Motor neuron (in vitro differentiated cells): ENCODE data around the gene GTF2IRD2. TPM values are rescaled to one million over a fixed set of nuclear protein-coding genes. Genes with fewer than 3 reads are reported as not detected.
A peak's percentile ranks its signal among the peaks of the same experiment; 100 is the strongest.
"Not testable (repeated sequence)": the region's sequence is repeated elsewhere in the genome, so short reads cannot be mapped to it uniquely, and the experiment has no call there.

Experiments used
- ATAC-seq, 8 experiments: fragments of 200-7000 bp; cut with Tn5 transposase; replicated peaks in 6 of 8; 2 replicates each; pipeline ENCODE4 v1.8.0; 2021; ENCODE audit warnings: mild to moderate bottlenecking in 8 of 8, moderate library complexity in 8 of 8
- H3K27ac ChIP-seq, 2 donors: fragments of 250-450 bp; sonication (Bioruptor Pico); 2 replicates each; pipeline ENCODE4 v1.9.0; 2021; ENCODE audit warnings: antibody characterized with exemption in 2 of 2, mild to moderate bottlenecking in 2 of 2, moderate library complexity in 1 of 2
- H3K4me1 ChIP-seq, 2 donors: fragments of 250-450 bp; sonication (Bioruptor Pico); replicated peaks in 1 of 2; 2 replicates each; pipeline ENCODE4 v1.6.1; 2021; ENCODE audit warnings: antibody characterized with exemption in 2 of 2, mild to moderate bottlenecking in 2 of 2, moderate library complexity in 1 of 2
- H3K4me3 ChIP-seq, 5 donors: fragments of 250-450 bp; sonication (Bioruptor Pico); 2 replicates each; pipeline ENCODE4 v1.9.0; 2021; ENCODE audit warnings: antibody characterized with exemption in 5 of 5, mild to moderate bottlenecking in 5 of 5, moderate library complexity in 4 of 5
- WGBS, 10 experiments: fragments of 450-650 bp; shearing (Covaris generic); methylation state at CpG; one replicate each; pipeline ENCODE4 v1.0.0; 2022; 5-methylcytosine and 5-hydroxymethylcytosine counted together
- in situ Hi-C, 9 experiments: fragments of 400-800 bp; cut with MboI; loops; one replicate each; pipeline ENCODE4 v1.15.0; 2021; ENCODE audit warnings: low sequenced_read_pairs in 9 of 9, low pct_unique_long_range_greater_than_20kb in 2 of 9; ENCODE audit not compliant: unreplicated experiment in 9 of 9
- total RNA-seq, 8 experiments: library from RNA; unstranded; fragments of 300-600 nt; gene quantifications; 2 replicates each; pipeline versions ENCODE4 v1.2.3 to v1.2.4, GENCODE V29; 2022

GTF2IRD2 gene
- total RNA-seq, 8 experiments from 2014 or later, result 7.8 to 19.4 (median 11.8) TPM

GRCh38 chr7:74821259-74821658, 30.1 kb downstream of the GTF2IRD2 start:
- ATAC-seq, in situ Hi-C loops, H3K4me1 ChIP-seq, H3K4me3 ChIP-seq, H3K27ac ChIP-seq: not testable (repeated sequence)
- WGBS, 10 experiments, result no CpG with 5 or more reads among the region's 5 CpGs

DNA sequence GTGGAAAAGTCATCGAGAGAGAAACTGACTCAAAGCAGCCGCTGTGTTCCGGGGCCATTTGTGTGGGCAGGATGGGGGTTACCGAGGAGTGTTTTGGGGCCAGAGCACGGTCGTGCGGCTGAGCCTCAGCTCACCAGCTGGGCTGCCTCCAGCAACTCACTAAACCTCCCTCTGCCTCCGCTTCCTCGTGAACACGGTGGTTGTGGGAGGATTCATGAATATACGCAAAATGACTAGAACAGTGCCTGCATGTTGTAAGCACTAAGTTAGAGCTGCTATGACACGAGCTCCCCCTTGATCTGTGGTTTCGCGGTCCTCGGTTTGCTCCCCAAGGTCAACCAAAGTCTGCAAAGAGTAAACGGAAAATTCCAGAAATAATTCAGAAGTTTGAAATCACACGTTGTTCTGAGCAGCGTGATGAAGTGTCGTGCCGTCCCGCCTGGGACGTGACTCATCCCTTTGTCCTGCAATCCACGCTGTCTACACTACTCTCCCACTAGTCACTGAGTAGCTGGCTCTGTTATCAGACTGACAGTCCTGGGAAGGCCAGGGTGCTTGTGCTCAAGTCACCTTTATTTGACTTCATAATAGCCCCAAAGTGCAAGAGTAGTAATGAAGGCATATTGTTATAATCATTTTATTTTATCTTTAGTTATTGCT, 31.1 kb downstream of the GTF2IRD2 start:
- H3K4me3 ChIP-seq, in situ Hi-C loops, H3K4me1 ChIP-seq, H3K27ac ChIP-seq: not testable (repeated sequence)
- peak in 4 of 8 experiments; percentile 49 to 76 (median 64) for ATAC-seq
- WGBS, 10 experiments, result no CpG with 5 or more reads among the region's 23 CpGs

GRCh38 chr7:74815882-74816281, 35.5 kb downstream of the GTF2IRD2 start:
- H3K4me1 ChIP-seq, in situ Hi-C loops, ATAC-seq, H3K4me3 ChIP-seq, H3K27ac ChIP-seq: not testable (repeated sequence)
- no CpG with 5 or more reads among the region's 3 CpGs for WGBS, 10 experiments

- H3K4me3 ChIP-seq, H3K4me1 ChIP-seq, in situ Hi-C loops, H3K27ac ChIP-seq: not testable (repeated sequence)
- WGBS, 10 experiments, result no CpG with 5 or more reads among the region's 4 CpGs
- peak in 1 of 8 experiments; percentile 49 for ATAC-seq
These were observed 52.8 kb downstream of the GTF2IRD2 start for GRCh38 chr7:74798644-74799043.

- H3K4me1 ChIP-seq, H3K27ac ChIP-seq, in situ Hi-C loops, H3K4me3 ChIP-seq: not testable (repeated sequence)
- WGBS, 10 experiments, result no CpG with 5 or more reads among the region's 27 CpGs
- peak in 1 of 8 experiments; percentile 46 for ATAC-seq
These were observed 53.4 kb downstream of the GTF2IRD2 start for GRCh38 chr7:74797848-74798622.

- WGBS, 10 experiments, result no CpG with 5 or more reads among the region's 24 CpGs
- H3K4me3 ChIP-seq, H3K27ac ChIP-seq, H3K4me1 ChIP-seq, in situ Hi-C loops: not testable (repeated sequence)
- peak in 2 of 8 experiments; percentile 2 to 24 for ATAC-seq
These were observed 62.1 kb downstream of the GTF2IRD2 start for GRCh38 chr7:74789200-74789736.

GRCh38 chr7:74788369-74789150, 62.8 kb downstream of the GTF2IRD2 start:
- H3K27ac ChIP-seq, H3K4me3 ChIP-seq, H3K4me1 ChIP-seq, in situ Hi-C loops: not testable (repeated sequence)
- WGBS, 10 experiments, result no CpG with 5 or more reads among the region's 82 CpGs
- peak; percentile 91 to 97 (median 93) for ATAC-seq

GRCh38 chr7:74783595-74783994, 67.8 kb downstream of the GTF2IRD2 start:
- ATAC-seq, H3K4me3 ChIP-seq, H3K27ac ChIP-seq, in situ Hi-C loops, H3K4me1 ChIP-seq: not testable (repeated sequence)
- no CpG with 5 or more reads among the region's 5 CpGs for WGBS, 10 experiments

DNA sequence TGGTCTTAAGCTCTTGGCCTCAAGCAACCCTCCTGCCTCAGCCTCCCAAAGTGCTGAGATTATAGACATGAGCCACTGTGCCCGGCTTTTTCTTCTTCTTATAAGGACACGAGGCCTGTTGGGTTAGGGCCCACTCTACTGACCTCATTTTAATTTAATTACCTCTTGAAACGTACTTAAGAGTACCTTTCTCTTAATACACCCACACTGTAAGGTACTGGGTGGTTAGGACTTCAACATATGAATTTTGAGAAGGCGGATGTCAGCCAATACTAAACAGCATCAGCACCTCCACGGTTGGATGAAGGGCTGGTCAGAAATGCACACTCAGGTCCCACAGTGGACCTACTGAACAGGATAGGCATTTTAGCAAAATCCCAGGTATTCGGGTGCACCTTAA, 69.7 kb downstream of the GTF2IRD2 start:
- ATAC-seq, H3K27ac ChIP-seq, H3K4me1 ChIP-seq, in situ Hi-C loops, H3K4me3 ChIP-seq: not testable (repeated sequence)
- WGBS, 10 experiments, result no CpG with 5 or more reads among the region's 6 CpGs

GRCh38 chr7:74779053-74779452, 72.4 kb downstream of the GTF2IRD2 start:
- ATAC-seq, H3K4me3 ChIP-seq, in situ Hi-C loops, H3K4me1 ChIP-seq, H3K27ac ChIP-seq: not testable (repeated sequence)
- WGBS, 10 experiments, result no CpG with 5 or more reads among the region's 17 CpGs

DNA sequence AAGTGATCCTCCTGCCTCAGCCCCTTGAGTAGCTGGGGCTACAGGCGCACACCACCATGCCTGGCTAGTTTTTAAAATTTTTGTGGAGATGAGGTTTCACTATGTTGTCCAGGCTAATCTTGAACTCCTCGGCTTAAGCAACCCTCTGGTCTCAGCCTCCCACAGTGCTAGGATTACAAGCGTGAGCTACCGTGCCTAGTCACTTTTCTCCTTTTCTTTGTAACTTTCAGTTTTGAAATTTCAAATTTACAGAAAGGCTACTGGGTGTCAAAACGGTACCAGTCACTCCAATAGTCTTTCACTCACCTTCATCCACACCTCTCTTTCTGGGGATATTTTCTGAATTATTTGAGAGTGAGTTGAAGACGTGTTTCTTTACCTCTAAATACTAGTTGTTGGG, 76.3 kb downstream of the GTF2IRD2 start:
- H3K4me1 ChIP-seq, ATAC-seq, H3K4me3 ChIP-seq, in situ Hi-C loops, H3K27ac ChIP-seq: not testable (repeated sequence)
- no CpG with 5 or more reads among the region's 6 CpGs for WGBS, 10 experiments

GRCh38 chr7:74773760-74774750, 77.3 kb downstream of the GTF2IRD2 start, which contains the start of gene NCF1:
Gene NCF1, plus strand, starts transcription at chr7:74774011. Its CDS starts 21 bp downstream, at chr7:74774032.
- H3K4me1 ChIP-seq, H3K27ac ChIP-seq, H3K4me3 ChIP-seq, ATAC-seq, in situ Hi-C loops: not testable (repeated sequence)
- WGBS, 10 experiments, result no CpG with 5 or more reads among the region's 21 CpGs
